GM19372 (cell line): ENCODE results near the gene BCO2.

ENCODE experiments used
- ATAC-seq: cut with Tn5 transposase; IDR thresholded peaks from one replicate; pipeline ENCODE4 v1.9.1; 2021; ENCODE audit warnings: mild to moderate bottlenecking, low read depth, moderate library complexity; ENCODE audit not compliant: unreplicated experiment

Gene BCO2

GRCh38 chr11:112213753-112214152 is 38.4 kb downstream of the BCO2 start:
- no peak for ATAC-seq

GRCh38 chr11:112215621-112216020 is 40.3 kb downstream of the BCO2 start:
- no peak for ATAC-seq

GRCh38 chr11:112216561-112217105 is 41.3 kb downstream of the BCO2 start:
- ATAC-seq: no peak

- peak; percentile 86 for ATAC-seq
Observed at GRCh38 chr11:112219476-112220232, 44.3 kb downstream of the BCO2 start.

GRCh38 chr11:112221274-112221835 is 46.0 kb downstream of the BCO2 start:
- ATAC-seq: no peak

GRCh38 chr11:112222303-112222702 is 47.0 kb downstream of the BCO2 start:
- no peak for ATAC-seq

GRCh38 chr11:112223121-112223520 is 47.8 kb downstream of the BCO2 start:
- no peak for ATAC-seq

GRCh38 chr11:112223754-112224532 is 48.6 kb downstream of the BCO2 start:
- ATAC-seq: no peak

- no peak for ATAC-seq
Observed at GRCh38 chr11:112225753-112226061, 50.4 kb downstream of the BCO2 start.

GRCh38 chr11:112226062-112226830 is 50.9 kb downstream of the BCO2 start, which contains the start of gene PTS:
TSS of gene PTS (plus strand) at chr11:112226428. CDS start at chr11:112226444, 16 bp downstream.
- peak; percentile 91 for ATAC-seq

- ATAC-seq: peak; percentile 40
Observed at GRCh38 chr11:112226831-112227401, 51.6 kb downstream of the BCO2 start.

- ATAC-seq: no peak
Observed at GRCh38 chr11:112227471-112227870, 52.2 kb downstream of the BCO2 start.

GRCh38 chr11:112228706-112229105 is 53.4 kb downstream of the BCO2 start:
- ATAC-seq: no peak

GRCh38 chr11:112229159-112229558 is 53.8 kb downstream of the BCO2 start:
- ATAC-seq: no peak

GRCh38 chr11:112229746-112230433 is 54.6 kb downstream of the BCO2 start:
- no peak for ATAC-seq

GRCh38 chr11:112231952-112232351 is 56.6 kb downstream of the BCO2 start:
- no peak for ATAC-seq

GRCh38 chr11:112235750-112236390 is 60.6 kb downstream of the BCO2 start:
- no peak for ATAC-seq

GRCh38 chr11:112237451-112237850 is 62.1 kb downstream of the BCO2 start:
- no peak for ATAC-seq

- no peak for ATAC-seq
Observed at GRCh38 chr11:112238041-112238440, 62.7 kb downstream of the BCO2 start.
